ENCODE results near the gene TAS2R50. TPM values are rescaled to one million over a fixed set of nuclear protein-coding genes. Genes with fewer than 3 reads are reported as not detected.

TAS2R50 gene
- total RNA-seq, 2 experiments from 2014 or later, result 0.19 to 0.42 TPM

- CTCF ChIA-PET, result no interaction called here
- POLR2A ChIA-PET, result no interaction called here
Observed at GRCh38 chr12:10957741-10958140, 29.0 kb downstream of the TAS2R50 start.

- CTCF ChIA-PET, result no interaction called here
- POLR2A ChIA-PET, result no interaction called here
Observed at GRCh38 chr12:10956085-10956484, 30.6 kb downstream of the TAS2R50 start.

GRCh38 chr12:10952645-10953044, 34.1 kb downstream of the TAS2R50 start:
- ChIA-PET CTCF (no interaction called here), POLR2A (no interaction called here)

GRCh38 chr12:10943167-10943566, 43.5 kb downstream of the TAS2R50 start:
- ChIA-PET POLR2A (no interaction called here), CTCF (no interaction called here)

- ChIA-PET CTCF (no interaction called here), POLR2A (no interaction called here)
Observed at GRCh38 chr12:10941916-10942607, 44.6 kb downstream of the TAS2R50 start.

- ChIA-PET CTCF (no interaction called here), POLR2A (no interaction called here)
Observed at GRCh38 chr12:10941369-10941768, 45.3 kb downstream of the TAS2R50 start.

GRCh38 chr12:10940389-10940788, 46.3 kb downstream of the TAS2R50 start:
- ChIA-PET POLR2A (no interaction called here), CTCF (no interaction called here)

GRCh38 chr12:10939163-10939562, 47.5 kb downstream of the TAS2R50 start, which contains the start of gene TAS2R14:
TAS2R14 (minus strand) TSS chr12:10939263; CDS start chr12:10939207, 56 bp downstream.
- CTCF ChIA-PET, result no interaction called here
- POLR2A ChIA-PET, result no interaction called here

- CTCF ChIA-PET, result no interaction called here
- POLR2A ChIA-PET, result no interaction called here
Observed at GRCh38 chr12:10936506-10936905, 50.2 kb downstream of the TAS2R50 start.

Other genes with a start within 250 kb of the TAS2R50 start
- not detected for gene TAS2R7, start 184.3 kb downstream of the TAS2R50 start, total RNA-seq
- gene TAS2R8, start 179.6 kb downstream of the TAS2R50 start, total RNA-seq, result not detected
- gene TAS2R9, start 176.7 kb downstream of the TAS2R50 start, total RNA-seq, result not detected
- gene TAS2R10, start 160.6 kb downstream of the TAS2R50 start, total RNA-seq, result under 1 TPM in 1 of 2 experiments, not detected in 1; 0.36 TPM
- 1 to 10 TPM in 1 of 2 experiments, under 1 TPM in 1; 0.80 to 1.0 TPM for gene PRR4, start 137.4 kb downstream of the TAS2R50 start, total RNA-seq
- 1 to 10 TPM; 6.0 to 9.3 TPM for gene PRH1, start 102.7 kb downstream of the TAS2R50 start, total RNA-seq
- gene TAS2R13, start 77.3 kb downstream of the TAS2R50 start, total RNA-seq, result under 1 TPM; 0.10 to 0.21 TPM
- not detected for gene PRH2, start 57.7 kb downstream of the TAS2R50 start, total RNA-seq
- gene TAS2R14, start 47.6 kb downstream of the TAS2R50 start, total RNA-seq, result under 1 TPM; 0.69 to 0.84 TPM
- under 1 TPM; 0.38 to 0.89 TPM for gene TAS2R20, start 11.4 kb upstream of the TAS2R50 start, total RNA-seq
- 1 to 10 TPM in 1 of 2 experiments, under 1 TPM in 1; 0.80 to 1.1 TPM for gene TAS2R19, start 35.7 kb upstream of the TAS2R50 start, total RNA-seq
- gene TAS2R31, start 44.5 kb upstream of the TAS2R50 start, total RNA-seq, result 1 to 10 TPM; 1.0 to 1.2 TPM
- gene TAS2R46, start 75.4 kb upstream of the TAS2R50 start, total RNA-seq, result under 1 TPM; 0.34 to 0.38 TPM
- not detected for gene TAS2R43, start 105.4 kb upstream of the TAS2R50 start, total RNA-seq
- gene TAS2R30, start 147.7 kb upstream of the TAS2R50 start, total RNA-seq, result 1 to 10 TPM in 1 of 2 experiments, under 1 TPM in 1; 0.80 to 1.0 TPM
- 10 to 100 TPM; 10.1 to 10.2 TPM for gene SMIM10L1, start 184.3 kb upstream of the TAS2R50 start, total RNA-seq
- gene TAS2R42, start 200.0 kb upstream of the TAS2R50 start, total RNA-seq, result not detected

Measured in activated CD8-positive, alpha-beta memory T cell treated with anti-CD3 and anti-CD28 coated beads for 36 hours (primary cell).